GM18508 (cell line): Measurements from ENCODE around the gene SHISAL2A.

ENCODE experiments used
- ATAC-seq: cut with Tn5 transposase; IDR thresholded peaks from one replicate; pipeline ENCODE4 v1.9.1; 2021; ENCODE audit warnings: moderate number of reproducible peaks; ENCODE audit not compliant: insufficient read depth, unreplicated experiment

SHISAL2A gene

DNA sequence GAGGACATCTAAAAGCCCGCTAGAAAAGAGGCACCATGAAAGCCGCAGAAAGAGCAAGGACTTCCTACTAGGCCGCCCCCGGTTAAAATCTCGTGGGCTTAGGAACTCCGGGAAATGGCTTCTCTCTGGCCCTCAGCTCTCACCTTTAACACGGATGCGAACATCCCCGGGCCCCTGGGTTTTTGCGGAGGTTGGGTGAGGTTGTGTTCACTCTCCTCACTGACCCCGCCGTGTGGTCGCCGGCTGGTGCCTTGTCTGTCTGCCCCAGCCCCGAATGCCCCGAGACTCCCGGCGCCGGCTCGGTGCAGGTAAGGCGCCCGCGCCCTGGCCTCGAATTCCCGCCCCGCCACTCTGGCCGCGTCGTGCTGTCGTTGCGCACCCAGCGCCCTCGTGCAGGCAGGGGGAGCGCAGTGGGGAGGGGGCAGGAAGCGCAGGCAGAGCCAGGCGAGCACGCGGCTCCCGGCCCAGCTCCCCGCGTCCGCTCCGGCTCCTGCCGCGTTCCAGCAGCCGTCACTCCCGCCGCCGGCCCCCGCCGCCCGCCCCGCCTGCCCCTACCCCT lies at the start of gene SHISAL2A:
Gene SHISAL2A (plus strand): TSS at position 437 of the 559 bp plus-strand sequence. CDS start 326 bp downstream, outside the sequence.
- no peak for ATAC-seq

DNA sequence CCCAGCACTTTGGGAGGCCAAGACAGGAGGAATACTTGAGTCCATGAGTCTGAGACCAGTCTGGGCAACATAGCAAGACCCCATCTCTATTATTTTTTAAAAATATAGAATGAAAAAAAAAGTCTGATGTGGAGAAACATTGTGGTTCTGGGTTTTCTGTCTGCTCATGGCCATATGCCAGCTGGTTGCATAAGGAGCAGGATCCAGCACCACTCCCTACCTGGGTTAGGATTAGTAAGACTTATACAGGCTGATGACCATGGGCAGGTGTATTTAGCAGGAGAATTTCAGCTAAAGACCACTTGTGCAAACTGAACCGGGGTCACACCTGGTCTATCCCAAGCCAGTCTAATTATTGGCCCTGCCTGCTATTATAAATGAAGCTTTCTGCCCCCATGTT lies 47.5 kb upstream of the SHISAL2A start:
- ATAC-seq, result no peak

DNA sequence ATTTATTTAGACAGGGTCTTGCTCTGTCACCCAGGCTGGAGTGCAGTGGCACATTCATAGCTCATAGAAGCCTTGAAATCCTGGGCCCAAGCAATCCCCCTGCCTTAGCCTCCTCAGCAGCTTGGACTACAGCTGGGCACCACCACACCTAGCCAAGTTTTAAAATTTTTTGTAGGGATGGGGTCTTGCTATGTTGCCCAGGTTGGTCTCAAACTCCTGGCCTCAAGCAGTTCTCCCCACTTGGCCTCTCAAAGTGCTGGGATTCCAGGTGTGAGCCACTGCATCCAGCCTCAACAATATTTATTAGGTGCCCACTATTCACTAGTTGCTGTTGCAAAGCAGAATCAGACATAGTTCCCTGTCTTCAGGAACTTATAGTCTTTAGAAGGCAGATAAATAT lies 44.9 kb upstream of the SHISAL2A start:
- no peak for ATAC-seq

DNA sequence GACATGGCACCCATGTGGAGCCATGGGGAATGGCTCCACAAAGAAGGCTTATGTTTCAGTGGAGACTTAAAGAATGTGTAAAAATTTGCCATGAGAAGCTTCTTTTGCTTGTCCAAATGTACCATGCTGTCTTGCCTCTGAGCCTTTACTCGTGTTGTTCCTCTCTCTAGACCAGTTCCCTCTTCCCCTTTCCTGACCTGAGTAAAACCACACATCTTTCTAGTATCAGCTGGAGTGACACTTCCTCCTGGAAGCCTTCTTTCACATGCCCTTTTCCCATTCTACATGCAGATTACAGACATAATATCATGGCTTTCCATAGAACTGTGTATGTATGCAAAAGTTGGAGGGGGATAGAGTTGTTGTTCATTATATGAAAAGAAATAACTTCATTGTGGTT lies 44.4 kb upstream of the SHISAL2A start:
- ATAC-seq, result no peak

DNA sequence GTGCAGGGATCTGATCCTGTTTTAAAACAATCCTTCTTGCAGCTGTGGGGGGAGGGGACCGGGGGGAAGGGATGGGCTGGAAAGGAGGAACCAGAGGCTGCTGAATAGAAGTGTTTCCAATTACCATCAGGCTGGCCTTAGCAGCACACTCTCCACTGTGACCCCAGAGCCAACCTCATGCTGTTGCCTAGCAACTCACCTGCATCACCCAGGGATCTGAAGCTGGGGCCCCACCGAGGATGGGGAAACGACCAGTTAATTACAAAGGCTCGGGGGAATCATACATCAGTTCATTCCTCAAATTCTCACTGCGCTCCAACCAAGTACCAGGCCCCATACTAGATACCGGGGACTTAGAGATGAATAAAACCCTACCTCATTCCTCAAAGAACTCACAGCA lies 42.7 kb upstream of the SHISAL2A start:
- no peak for ATAC-seq

DNA sequence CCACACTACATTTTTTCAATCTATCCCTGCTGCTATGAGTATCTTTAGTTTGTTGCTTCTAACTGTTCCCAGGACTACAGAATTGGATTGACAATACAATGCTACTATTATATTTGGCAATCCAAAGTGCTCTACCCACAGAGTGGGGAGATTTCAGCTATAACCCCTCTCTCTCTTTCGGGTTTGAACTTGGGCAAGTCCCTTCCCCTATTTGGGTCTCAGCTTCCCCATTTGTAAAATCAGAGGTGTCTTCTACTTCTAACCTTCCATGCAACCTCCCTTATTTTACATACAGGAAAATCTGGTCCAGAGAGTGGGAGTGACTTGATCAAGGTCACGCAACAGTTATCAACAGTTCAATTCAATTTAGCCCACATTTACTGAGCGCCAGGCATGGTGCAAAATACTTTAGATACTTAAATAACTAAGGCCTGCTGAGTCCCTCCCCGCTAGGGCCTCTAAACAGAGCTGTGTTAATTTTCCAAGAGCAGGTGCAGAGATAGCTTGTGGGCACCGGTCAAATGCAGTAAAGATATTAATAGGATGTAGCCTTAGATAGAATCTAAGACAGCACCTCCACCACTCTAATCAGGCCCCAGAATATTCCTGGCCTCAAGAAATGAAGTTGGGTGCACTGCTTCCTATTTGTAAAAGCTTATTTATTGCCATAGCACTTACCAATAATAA lies 40.2 kb upstream of the SHISAL2A start:
- no peak for ATAC-seq

DNA sequence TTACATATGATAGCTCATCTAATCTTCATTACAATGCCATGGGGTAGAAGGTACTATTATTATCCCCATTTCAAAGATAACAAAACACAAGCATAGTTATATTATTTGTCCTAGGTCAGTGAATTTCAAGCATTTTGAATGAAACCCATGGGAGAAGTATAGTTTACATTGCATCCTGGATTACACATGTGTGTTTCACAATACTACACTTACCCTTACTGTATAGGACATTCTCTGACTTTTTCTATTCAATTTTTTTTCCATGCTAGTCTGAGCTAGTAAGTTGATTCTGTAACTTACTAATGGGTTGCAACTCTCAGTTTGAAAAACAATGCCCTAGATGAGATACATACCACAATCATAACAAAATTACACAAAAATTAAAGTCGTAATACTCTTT lies 39.5 kb upstream of the SHISAL2A start:
- no peak for ATAC-seq

DNA sequence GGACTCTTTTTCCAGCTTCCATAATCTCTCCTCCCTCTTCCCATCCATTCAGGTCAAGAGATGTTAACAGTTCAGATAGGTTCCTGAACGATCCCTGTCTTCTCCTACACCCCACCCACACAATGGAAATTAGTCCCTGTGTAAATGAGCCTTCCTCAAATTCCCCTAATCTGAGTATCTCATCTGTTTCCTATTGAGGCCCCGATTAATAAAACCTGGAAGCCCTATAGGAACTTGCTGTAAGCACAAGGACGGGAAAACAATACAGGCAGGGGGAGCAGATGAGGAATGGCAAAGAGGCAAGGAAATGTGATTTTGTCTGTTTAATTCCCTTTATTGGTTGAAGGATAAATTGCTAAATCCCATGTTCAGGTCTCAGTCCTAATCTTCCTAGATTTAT lies 37.9 kb upstream of the SHISAL2A start:
- ATAC-seq, result no peak

DNA sequence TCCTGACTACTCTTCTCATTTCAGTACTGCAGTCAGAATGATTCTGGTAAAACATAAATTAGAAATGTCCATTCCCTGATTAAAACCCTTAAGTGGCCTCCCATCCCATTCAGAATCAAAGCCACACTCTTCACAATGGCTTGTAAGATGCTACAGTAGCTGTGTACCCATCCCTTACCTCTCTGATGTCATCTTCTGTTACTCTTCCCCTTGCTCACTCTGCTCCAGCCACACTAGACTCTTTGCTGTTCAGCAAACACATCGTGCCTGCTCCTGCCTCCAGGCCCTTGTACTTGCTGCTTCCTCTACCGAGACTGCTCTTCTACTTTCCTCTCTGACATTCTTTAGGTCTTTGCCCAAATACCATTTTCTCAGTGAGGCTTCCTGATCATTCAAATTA lies 35.1 kb upstream of the SHISAL2A start:
- ATAC-seq, result no peak

DNA sequence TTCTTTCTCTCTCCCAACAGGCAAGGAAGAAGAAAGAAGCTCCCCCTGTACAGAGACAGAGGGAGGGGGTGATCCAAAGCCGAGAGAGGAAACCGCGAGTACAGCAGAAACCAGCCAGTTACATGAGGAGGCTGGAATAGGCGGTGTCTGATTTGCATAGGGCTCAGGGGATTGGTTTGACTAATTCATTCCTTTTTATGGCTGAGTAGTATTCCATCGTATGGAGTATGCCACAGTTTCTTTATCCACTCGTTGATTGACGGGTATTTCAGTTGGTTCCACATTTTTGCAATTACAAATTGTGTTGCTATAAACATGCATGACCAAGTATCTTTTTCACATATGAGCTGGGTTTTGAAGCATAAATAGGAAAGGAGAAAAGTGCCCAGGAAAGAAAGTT lies 34.2 kb upstream of the SHISAL2A start:
- ATAC-seq, result no peak

DNA sequence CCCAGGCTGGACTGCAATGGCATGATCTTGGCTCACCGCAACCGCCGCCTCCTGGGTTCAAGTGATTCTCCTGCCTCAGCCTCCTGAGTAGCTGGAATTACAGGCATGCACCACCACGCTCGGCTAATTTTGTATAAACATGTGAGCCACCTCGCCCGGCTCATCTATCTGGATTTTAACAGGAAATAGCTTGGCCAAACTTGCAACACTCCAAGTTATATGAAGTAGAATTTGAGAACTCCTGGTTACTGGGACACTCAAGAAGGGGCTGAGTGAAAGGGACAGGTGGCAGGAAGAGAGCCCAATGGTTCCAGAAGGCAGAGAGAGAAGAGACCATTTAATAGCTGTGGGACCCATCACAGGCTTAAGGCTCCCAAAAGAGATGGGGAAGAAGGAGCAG lies 33.7 kb upstream of the SHISAL2A start:
- ATAC-seq, result no peak

DNA sequence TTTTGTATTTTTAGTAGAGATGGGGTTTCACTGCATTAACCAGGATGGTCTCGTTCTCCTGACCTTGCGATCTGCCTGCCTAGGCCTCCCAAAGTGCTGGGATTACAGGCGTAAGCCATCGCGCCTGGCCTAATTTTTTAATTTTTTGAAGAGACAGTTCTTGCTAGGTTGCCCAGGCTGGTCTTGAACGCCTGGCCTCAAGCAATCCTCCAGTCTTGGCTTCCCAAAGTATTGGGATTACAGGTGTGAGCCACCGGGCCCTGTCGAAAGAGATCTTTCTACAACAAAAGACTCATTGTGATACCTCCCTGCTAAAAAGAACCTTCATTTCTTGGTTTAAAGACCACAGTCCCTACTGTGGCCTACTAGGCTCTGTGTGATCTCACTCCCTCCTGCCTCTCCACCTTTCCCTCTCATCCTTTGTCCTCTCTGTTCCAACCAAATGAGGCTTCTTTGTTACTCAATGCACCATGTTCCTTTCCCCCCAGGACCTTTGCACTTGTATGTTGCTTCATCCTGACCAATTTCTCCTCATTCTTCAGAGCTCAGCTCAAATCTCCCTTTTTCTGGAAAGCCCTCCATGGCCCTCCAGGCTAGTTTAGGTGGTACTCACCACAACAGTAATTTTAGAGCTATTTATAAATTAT lies 32.3 kb upstream of the SHISAL2A start:
- ATAC-seq, result no peak

DNA sequence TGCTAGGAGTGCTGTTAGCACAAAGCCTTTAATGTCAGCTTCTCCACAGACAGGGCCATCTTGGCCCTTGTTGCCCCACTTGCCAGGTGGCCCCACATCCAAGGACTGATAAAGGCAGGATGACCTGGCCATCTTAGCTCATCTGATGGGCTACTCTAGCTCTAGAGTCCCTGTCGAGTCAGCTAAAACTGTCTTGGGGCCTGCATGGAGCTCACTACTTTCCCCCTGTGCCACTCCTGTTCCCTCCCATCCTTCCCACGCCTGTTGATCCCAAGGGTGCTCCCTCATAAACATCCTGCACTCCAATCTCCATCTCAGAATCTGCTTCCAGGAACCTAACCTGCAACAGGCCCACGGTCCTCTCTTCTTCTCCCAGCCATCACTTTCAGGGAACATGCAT lies 31.4 kb upstream of the SHISAL2A start:
- ATAC-seq, result no peak

DNA sequence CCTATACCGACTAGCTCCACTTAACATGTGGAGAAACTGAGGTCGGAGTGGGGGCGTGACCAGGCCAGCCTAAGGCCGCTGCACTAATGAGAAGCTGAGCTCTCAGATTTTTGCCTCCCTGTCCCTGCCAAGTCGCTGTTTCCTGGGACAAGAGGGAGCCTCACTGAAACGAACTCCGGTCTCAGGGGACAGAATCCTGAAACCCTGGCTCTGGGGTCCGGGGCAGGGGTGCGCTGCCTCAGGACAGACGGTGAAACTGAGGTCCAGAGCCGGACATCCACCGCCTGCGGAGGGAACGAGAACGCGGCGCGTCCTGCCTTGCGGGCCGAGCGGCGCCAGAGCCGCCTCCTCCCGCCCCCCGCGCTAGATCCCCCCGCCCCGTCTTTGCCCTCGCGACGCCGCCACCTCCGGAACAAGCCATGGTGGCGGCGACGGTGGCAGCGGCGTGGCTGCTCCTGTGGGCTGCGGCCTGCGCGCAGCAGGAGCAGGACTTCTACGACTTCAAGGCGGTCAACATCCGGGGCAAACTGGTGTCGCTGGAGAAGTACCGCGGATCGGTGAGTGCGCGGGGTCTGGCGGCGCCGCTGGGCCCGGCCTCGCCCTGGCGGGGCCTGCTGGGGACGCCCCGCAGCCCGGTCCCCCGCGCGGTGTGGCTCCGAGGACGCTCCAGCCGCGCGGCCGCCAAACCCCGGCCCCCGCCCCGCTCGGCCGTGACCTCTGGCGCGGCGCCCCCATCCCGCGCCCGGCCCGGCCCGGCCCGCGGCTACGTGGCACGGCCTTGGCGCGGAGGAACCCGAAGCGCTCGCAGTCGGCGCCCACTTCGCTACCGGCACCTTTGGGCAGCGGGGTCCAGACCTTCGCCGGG lies 30.7 kb upstream of the SHISAL2A start, which contains the start of gene GPX7:
Gene GPX7 (plus strand): TSS at position 381 of the 865 bp plus-strand sequence. CDS start 39 bp downstream, at position 420.
- ATAC-seq, result no peak

DNA sequence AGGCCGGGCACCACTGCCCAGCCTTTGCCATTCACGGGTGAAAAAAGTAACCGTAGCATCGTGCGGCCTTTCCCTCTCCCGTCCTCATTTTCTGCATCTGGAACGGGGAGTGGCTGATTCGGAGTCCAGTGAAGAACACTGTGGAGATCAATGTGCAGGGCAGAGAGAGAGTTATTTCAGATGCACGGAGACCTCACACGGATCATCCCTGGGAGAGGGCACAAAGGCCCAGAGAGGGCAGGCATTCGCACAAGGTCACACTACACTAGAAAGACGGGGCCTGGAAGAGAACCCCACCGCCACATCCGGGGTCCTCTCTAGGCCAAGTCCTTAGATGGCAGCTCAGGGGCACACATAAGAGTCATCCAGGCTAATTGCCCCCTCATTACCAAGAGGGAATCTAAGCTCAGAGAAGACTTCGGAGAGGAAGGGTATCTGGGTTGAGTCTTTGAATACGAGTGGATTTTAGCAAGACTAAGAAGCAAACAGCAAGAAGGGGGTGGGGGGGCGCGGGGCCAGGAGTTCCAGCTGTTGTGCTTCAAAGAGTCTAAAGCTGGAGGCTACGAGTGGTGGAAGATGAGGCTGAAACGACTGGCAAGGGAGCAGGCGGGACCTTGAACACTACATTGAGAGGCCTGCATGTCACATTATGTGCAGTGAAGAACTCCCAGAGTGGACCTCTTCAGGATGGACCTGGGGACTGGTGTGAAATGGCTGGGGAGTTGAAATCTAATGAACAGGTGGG lies 29.9 kb upstream of the SHISAL2A start:
- no peak for ATAC-seq

DNA sequence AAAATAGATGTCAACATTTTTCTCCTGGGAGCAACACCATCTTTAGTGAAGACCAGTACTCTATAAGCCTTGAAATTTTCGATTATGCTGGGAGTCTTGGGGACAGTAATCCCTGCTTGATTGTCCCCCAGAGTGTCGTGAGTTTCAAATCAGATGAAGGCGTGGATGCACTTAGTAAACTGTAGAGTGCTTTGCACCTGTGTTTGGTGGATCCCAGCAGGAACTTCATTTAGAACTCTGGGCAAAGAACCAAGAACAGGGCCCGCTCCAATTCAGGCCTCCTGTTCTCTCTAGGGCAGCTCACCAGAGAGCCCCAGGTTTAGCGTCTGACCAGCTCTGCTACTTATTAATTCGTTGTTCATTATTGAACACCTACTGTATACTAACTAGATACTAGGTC lies 29.3 kb upstream of the SHISAL2A start:
- ATAC-seq, result no peak

DNA sequence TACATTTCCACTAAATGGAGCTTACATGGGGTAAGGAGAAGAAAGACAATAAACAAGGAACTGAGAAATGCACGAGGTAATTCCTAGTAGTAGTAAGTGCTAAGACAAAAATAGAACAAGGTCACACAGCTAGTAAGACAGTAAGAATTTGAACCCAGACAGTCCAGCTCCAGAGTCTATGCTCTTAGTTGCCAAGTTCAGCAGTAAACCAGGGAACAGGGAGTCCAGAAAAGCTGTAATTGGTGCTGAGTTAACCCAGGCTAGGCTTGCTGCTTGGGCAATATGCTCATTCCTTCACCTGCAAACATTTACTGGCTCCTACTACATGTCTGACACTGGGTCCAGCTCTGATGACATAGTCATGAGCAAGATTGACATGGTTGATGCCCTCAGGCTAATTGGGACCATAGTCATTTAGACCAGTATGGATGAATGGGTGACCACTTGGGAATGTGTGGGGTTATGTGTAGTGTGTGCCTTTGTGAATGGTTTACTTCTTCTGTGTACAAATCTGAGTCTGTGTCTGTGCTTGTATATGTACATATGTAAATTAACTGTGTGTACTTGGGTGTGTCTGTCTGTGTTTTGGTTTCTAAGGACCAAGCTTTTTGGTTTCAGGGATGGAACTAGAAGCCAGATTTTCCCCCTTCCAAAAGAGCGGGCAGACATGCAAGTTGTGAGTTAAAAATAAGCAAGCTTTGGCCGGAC lies 28.8 kb upstream of the SHISAL2A start:
- ATAC-seq, result no peak

DNA sequence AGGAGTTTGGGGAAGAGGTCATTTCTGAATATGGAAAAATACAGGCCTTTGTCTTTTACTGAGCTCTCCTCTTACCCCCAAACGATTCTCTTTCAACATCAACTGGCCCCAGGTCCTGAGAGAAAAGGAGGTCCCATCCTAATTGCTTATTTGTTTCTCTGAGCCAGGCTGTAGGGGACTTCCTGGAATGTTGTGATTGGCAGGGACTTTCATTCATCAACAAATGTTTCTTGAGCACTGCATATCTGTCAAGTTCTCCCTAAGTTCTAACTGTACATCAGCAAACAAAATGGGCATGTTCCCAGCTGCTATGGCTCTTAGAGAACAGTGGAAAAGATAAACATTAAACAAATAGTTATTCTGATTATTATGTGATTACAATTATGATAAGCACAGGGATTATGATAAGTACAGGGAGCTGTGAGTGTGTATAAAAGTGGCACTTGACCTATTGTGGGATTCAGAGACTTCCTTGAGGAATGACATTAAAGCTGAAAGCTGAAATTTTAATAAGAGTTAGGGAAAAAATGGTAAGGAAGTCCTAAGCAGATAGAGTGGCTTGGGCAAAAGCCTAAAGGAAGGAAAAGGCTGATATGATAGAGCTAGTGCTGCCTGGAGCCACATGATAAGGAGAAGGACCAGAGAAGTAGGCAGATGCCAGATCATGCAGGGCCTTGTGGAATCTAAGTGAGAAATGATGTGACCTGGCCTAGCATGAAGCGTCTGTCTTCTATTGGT lies 19.2 kb upstream of the SHISAL2A start:
- ATAC-seq, result no peak

DNA sequence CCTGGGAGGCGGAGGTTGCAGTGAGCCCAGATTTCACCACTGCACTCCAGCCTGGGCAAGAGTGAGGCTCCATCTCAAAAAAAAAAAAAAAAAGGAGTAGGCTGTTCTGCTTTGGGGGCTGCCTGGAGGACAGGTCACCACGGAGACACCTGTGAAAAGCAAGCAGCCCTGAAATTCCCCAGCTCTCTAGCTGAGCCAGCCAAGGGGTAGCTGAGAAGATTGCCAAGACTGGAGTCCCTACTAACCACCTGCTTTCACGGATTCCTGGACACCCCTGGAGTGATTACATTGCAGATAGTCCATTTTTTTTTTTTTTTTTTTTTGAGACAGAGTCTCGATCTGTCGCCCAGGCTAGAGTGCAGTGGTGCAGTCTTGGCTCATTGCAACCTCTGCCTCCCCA lies 18.3 kb upstream of the SHISAL2A start:
- ATAC-seq, result no peak
